Hepatocyte (in vitro differentiated cells): Measurements from ENCODE around the gene OR14J1. TPM values are rescaled to one million over a fixed set of nuclear protein-coding genes. Genes with fewer than 3 reads are reported as not detected.
"Not testable (repeated sequence)": the region's sequence is repeated elsewhere in the genome, so short reads cannot be mapped to it uniquely, and the experiment has no call there.

Experiments
- DNase-seq: peaks from one replicate; pipeline ENCODE4 v3.0.0-alpha.2; 2016; ENCODE audit warnings: low spot score
- H2AFZ ChIP-seq: fragments of 200-600 bp; sonication (generic); 2 replicates; pipeline ENCODE4 v1.6.0; 2016; ENCODE audit warnings: antibody characterized with exemption, mild to moderate bottlenecking
- H3K27ac ChIP-seq: fragments of 200-600 bp; sonication (generic); 2 replicates; pipeline ENCODE4 v1.5.1; 2016; ENCODE audit warnings: mild to moderate bottlenecking
- H3K27me3 ChIP-seq: fragments of 200-600 bp; sonication (generic); 2 replicates; pipeline ENCODE4 v1.6.1; 2016
- H3K36me3 ChIP-seq: fragments of 200-600 bp; sonication (generic); replicated peaks from 2 replicates; pipeline ENCODE4 v1.5.1; 2016; ENCODE audit warnings: low read depth; ENCODE audit not compliant: insufficient read depth
- H3K4me1 ChIP-seq: fragments of 200-600 bp; sonication (generic); 2 replicates; pipeline ENCODE4 v1.5.1; 2016; ENCODE audit warnings: mild to moderate bottlenecking, moderate library complexity; ENCODE audit not compliant: insufficient read depth
- H3K4me2 ChIP-seq: fragments of 200-600 bp; sonication (generic); 2 replicates; pipeline ENCODE4 v1.6.0; 2016
- H3K4me3 ChIP-seq: fragments of 200-600 bp; sonication (generic); 2 replicates; pipeline ENCODE4 v1.5.1; 2016; ENCODE audit warnings: mild to moderate bottlenecking
- H3K79me2 ChIP-seq: fragments of 200-600 bp; sonication (generic); 2 replicates; pipeline ENCODE4 v1.6.0; 2017; ENCODE audit warnings: mild to moderate bottlenecking
- H3K9me2 ChIP-seq: fragments of 200-600 bp; sonication (generic); replicated peaks from 2 replicates; pipeline ENCODE4 v1.6.0; 2017; ENCODE audit warnings: mild to moderate bottlenecking; ENCODE audit not compliant: insufficient read depth
- H3K9me3 ChIP-seq: fragments of 200-600 bp; sonication (generic); 2 replicates; pipeline ENCODE4 v1.5.1; 2016; ENCODE audit warnings: low read depth, mild to moderate bottlenecking
- H4K20me1 ChIP-seq: fragments of 200-600 bp; sonication (generic); 2 replicates; pipeline ENCODE4 v1.6.0; 2016; ENCODE audit warnings: mild to moderate bottlenecking; ENCODE audit not compliant: insufficient read depth, poor library complexity, severe bottlenecking
- EZH2 ChIP-seq: fragments of 200-600 bp; sonication (generic); IDR thresholded peaks from 2 replicates; pipeline ENCODE4 v1.6.1; 2016; ENCODE audit warnings: antibody characterized with exemption, mild to moderate bottlenecking, borderline replicate concordance
- EZH2phosphoT487 ChIP-seq: fragments of 200-600 bp; sonication (generic); IDR thresholded peaks from one replicate; pipeline ENCODE4 v1.6.1; 2018; ENCODE audit warnings: antibody characterized with exemption, mild to moderate bottlenecking, low read depth, moderate library complexity; ENCODE audit not compliant: unreplicated experiment, severe bottlenecking
- WGBS: methylation state at CpG from one replicate; pipeline ENCODE4 v1.1.6; 2016; ENCODE audit warnings: low lambda C conversion rate; ENCODE audit errors: missing lambda C conversion rate; 5-methylcytosine and 5-hydroxymethylcytosine counted together
- polyA plus RNA-seq: library from polyadenylated mRNA; unstranded; fragments of >200 nt; fragmentation: Nextera tagmentation; extraction: Ambion mirVana; gene quantifications from 2 replicates; pipeline ENCODE4 v1.2.1, GENCODE V29; 2016
- total RNA-seq: library from RNA; depleted of rRNA; stranded (reverse); fragments of >200 nt; gene quantifications from 2 replicates; pipeline ENCODE4 v1.2.3, GENCODE V29; 2014
- TF ChIP-seq, protein P1 (sequence below): fragments of 200-600 bp; sonication (generic); IDR thresholded peaks from 2 replicates; pipeline ENCODE4 v1.5.1; 2016; ENCODE audit warnings: antibody characterized with exemption, mild to moderate bottlenecking; ENCODE audit not compliant: poor library complexity

Gene OR14J1
- total and polyA plus RNA-seq, 2 experiments from 2014 or later = not detected

GRCh38 chr6:29295623-29296022 is 5.9 kb upstream of the OR14J1 start:
- Histone ChIP-seq H3K9me3 (no peaks in the 10 kb centered on the region), H3K27ac (no peak overlapping the region), H3K4me3 (no peak overlapping the region), H3K79me2 (no peaks in the 10 kb centered on the region), H3K9me2 (no peaks in the 10 kb centered on the region), H4K20me1 (no peaks in the 10 kb centered on the region), H3K36me3 (no peaks in the 10 kb centered on the region), H3K4me1 (no peaks in the 10 kb centered on the region), H2AFZ (no peak overlapping the region), H3K27me3 (no peaks in the 10 kb centered on the region), H3K4me2 (no peak overlapping the region)
- TF ChIP-seq, protein P1, sequence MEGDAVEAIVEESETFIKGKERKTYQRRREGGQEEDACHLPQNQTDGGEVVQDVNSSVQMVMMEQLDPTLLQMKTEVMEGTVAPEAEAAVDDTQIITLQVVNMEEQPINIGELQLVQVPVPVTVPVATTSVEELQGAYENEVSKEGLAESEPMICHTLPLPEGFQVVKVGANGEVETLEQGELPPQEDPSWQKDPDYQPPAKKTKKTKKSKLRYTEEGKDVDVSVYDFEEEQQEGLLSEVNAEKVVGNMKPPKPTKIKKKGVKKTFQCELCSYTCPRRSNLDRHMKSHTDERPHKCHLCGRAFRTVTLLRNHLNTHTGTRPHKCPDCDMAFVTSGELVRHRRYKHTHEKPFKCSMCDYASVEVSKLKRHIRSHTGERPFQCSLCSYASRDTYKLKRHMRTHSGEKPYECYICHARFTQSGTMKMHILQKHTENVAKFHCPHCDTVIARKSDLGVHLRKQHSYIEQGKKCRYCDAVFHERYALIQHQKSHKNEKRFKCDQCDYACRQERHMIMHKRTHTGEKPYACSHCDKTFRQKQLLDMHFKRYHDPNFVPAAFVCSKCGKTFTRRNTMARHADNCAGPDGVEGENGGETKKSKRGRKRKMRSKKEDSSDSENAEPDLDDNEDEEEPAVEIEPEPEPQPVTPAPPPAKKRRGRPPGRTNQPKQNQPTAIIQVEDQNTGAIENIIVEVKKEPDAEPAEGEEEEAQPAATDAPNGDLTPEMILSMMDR = no peak
- TF ChIP-seq EZH2phosphoT487 (no peak), EZH2 (no peak)
- WGBS = 97% methylated on average over 7 of the region's 7 CpGs
- DNase-seq = no peak

- 92% methylated on average over 2 of the region's 2 CpGs for WGBS
- H3K4me1 ChIP-seq = no peaks in the 10 kb centered on the region
- H2AFZ ChIP-seq = no peak overlapping the region
- no peaks in the 10 kb centered on the region for H3K9me3 ChIP-seq
- no peaks in the 10 kb centered on the region for H3K9me2 ChIP-seq
- H3K79me2 ChIP-seq = no peaks in the 10 kb centered on the region
- H3K27ac ChIP-seq = no peak overlapping the region
- H3K36me3 ChIP-seq = no peaks in the 10 kb centered on the region
- TF ChIP-seq, protein P1 = no peak
- TF ChIP-seq EZH2phosphoT487 (no peak), EZH2 (no peak)
- no peaks in the 10 kb centered on the region for H4K20me1 ChIP-seq
- no peak overlapping the region for H3K4me3 ChIP-seq
- no peaks in the 10 kb centered on the region for H3K27me3 ChIP-seq
- H3K4me2 ChIP-seq = no peak overlapping the region
- DNase-seq = no peak
These were observed 18.4 kb downstream of the OR14J1 start for GRCh38 chr6:29319931-29320330.

DNA sequence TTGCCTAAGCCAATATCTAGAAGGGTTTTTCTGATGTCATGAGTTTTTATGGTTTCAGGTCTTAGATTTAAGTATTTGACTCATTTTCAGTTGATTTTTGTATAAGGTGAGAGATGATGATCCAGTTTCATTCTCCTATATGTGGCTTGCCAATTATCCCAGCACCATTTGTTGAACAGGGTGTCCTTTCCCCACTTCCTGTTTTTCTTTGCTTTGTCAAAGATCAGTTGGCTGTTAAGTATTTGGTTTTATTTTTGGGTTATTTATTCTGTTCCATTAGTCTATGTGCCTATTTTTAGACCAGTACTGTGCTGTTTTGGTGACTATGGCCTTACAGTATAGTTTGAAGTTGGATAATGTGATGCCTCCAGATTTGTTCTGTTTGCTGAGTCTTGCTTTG is 21.8 kb downstream of the OR14J1 start:
- H3K4me2 ChIP-seq, H3K4me3 ChIP-seq, H3K9me3 ChIP-seq, H3K9me2 ChIP-seq, H3K36me3 ChIP-seq, H3K27me3 ChIP-seq, H3K27ac ChIP-seq, H2AFZ ChIP-seq, H3K4me1 ChIP-seq, DNase-seq, H4K20me1 ChIP-seq, H3K79me2 ChIP-seq: not testable (repeated sequence)

- no peak overlapping the region for H2AFZ ChIP-seq
These were observed 24.3 kb downstream of the OR14J1 start for GRCh38 chr6:29325777-29326176.

More at GRCh38 chr6:29325777-29326176, 24.3 kb downstream of the OR14J1 start:
- TF ChIP-seq EZH2phosphoT487 = no peak
- TF ChIP-seq EZH2 = no peak
- TF ChIP-seq, protein P1 = no peak
- no peak overlapping the region for H3K4me2 ChIP-seq
- H3K79me2 ChIP-seq = no peaks in the 10 kb centered on the region
- H3K27me3 ChIP-seq = no peaks in the 10 kb centered on the region
- no peaks in the 10 kb centered on the region for H3K9me3 ChIP-seq
- no peaks in the 10 kb centered on the region for H3K36me3 ChIP-seq
- H4K20me1 ChIP-seq = no peaks in the 10 kb centered on the region
- H3K4me3 ChIP-seq = no peak overlapping the region
- 68% methylated on average over 4 of the region's 4 CpGs for WGBS
- no peak overlapping the region for H3K27ac ChIP-seq
- no peak for DNase-seq
- no peaks in the 10 kb centered on the region for H3K4me1 ChIP-seq
- H3K9me2 ChIP-seq = no peaks in the 10 kb centered on the region
